ENCODE measurements around the gene TMSB4Y.

TMSB4Y gene

DNA sequence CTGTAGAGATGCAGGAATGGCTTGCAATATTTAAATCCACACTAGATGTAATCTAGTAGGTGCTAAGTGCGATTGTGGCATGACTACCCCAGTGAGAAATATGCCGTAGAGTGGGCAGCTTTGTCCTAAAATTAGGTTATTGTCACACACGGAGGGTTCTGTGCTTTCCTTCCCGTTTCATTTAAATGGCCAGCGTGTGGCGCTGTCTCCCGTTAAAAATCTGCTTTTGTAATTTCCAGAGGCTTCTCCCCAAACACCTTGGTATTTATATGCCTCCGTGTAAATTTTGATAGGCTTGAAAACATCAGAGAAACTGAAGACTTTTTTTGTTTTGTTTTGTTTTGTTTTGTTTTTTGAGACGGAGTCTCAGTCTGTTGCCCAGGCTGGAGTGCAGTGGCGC, 34.9 kb downstream of the TMSB4Y start:
- Histone ChIP-seq H3K27ac (ENCODE audit: extremely low read depth, low read depth, low read length) (no peak overlapping the region), H3K36me3 (ENCODE audit: control insufficient read depth in 2 of 2, insufficient read depth in 1 of 2, low read length in 2 of 2) (no peaks in the 10 kb centered on the region), H3K4me3 (ENCODE audit: low read depth, low read length) (no peak overlapping the region), H3K4me1 (ENCODE audit: control insufficient read depth, insufficient read depth, low read length) (no peaks in the 10 kb centered on the region), H3K9me3 (ENCODE audit: control insufficient read depth, insufficient read depth, low read depth, low read length) (no peaks in the 10 kb centered on the region)
- CTCF ChIA-PET: no interaction called here
- POLR2A ChIA-PET: no interaction called here
- TF ChIP-seq ZNF248 (tag by site-specific recombination; IDR thresholded peaks at IDR 0.05): no peak
- TF ChIP-seq FEZF1 (tag by site-specific recombination; IDR thresholded peaks at IDR 0.05): no peak
- TF ChIP-seq MZF1 (tag by site-specific recombination; IDR thresholded peaks at IDR 0.05; ENCODE audit: borderline replicate concordance): no peak
- TF ChIP-seq ZNF302 (tag by site-specific recombination; IDR thresholded peaks at IDR 0.05; ENCODE audit: low read depth): no peak
- no peak for TF ChIP-seq ZFP69B (tag by site-specific recombination; IDR thresholded peaks at IDR 0.05)
- TF ChIP-seq ZNF404 (tag by site-specific recombination; IDR thresholded peaks at IDR 0.05): no peak

DNA sequence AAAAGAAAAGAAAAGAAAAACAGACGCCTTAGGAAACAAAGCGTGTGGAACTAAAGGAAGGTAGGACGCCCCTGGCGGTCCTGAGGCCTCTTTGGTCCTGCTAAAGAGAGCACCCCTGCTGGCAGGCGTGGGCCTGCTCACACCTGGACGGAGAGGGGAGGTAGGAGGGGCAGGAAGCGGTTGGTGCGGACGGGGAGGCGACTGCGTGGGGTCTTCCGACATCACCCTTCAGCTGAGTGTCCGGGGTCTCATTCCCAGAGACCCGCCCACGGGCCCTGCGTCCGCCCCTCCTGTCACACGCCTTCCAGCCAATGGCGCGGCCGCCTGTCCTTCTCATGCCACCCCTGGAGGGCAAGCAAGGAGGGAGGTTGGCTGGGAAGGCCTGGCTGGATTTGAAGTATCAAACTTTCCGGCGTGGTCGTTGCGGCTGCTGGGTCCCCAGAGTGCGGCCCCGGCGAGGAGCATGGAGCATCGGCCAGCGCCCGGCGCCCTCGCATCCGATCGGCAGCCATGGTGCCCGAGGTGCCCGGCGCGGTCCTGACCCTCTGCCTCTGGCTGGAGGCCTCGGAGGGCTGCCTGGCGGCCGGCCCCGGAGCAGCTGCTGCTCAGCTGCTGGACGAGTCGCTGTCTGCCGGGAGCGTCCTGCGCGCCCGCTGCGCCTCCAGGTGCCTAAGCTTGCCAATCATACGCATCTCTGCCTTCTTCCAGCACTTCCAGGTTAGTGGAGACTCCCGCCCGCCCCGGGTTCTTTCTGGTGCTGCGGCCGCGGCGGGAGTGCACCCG, 47.8 kb downstream of the TMSB4Y start:
- ChIA-PET CTCF (no interaction called here), POLR2A (no interaction called here)
- Histone ChIP-seq H3K36me3 (ENCODE audit: control insufficient read depth in 2 of 2, insufficient read depth in 1 of 2, low read length in 2 of 2) (no peaks in the 10 kb centered on the region), H3K27ac (ENCODE audit: extremely low read depth, low read depth, low read length) (no peak overlapping the region), H3K4me3 (ENCODE audit: low read depth, low read length) (no peak overlapping the region), H3K9me3 (ENCODE audit: control insufficient read depth, insufficient read depth, low read depth, low read length) (no peaks in the 10 kb centered on the region), H3K4me1 (ENCODE audit: control insufficient read depth, insufficient read depth, low read length) (no peaks in the 10 kb centered on the region)
- TF ChIP-seq, protein P1, sequence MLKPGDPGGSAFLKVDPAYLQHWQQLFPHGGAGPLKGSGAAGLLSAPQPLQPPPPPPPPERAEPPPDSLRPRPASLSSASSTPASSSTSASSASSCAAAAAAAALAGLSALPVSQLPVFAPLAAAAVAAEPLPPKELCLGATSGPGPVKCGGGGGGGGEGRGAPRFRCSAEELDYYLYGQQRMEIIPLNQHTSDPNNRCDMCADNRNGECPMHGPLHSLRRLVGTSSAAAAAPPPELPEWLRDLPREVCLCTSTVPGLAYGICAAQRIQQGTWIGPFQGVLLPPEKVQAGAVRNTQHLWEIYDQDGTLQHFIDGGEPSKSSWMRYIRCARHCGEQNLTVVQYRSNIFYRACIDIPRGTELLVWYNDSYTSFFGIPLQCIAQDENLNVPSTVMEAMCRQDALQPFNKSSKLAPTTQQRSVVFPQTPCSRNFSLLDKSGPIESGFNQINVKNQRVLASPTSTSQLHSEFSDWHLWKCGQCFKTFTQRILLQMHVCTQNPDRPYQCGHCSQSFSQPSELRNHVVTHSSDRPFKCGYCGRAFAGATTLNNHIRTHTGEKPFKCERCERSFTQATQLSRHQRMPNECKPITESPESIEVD (tag by site-specific recombination; IDR thresholded peaks at IDR 0.05): no peak
- TF ChIP-seq ZNF549 (tag by site-specific recombination; IDR thresholded peaks at IDR 0.05) (no peak), ZNF596 (tag by site-specific recombination; IDR thresholded peaks at IDR 0.05) (no peak), ZNF157 (tag by site-specific recombination; IDR thresholded peaks at IDR 0.05) (no peak), ZBTB17 (tag by site-specific recombination; IDR thresholded peaks at IDR 0.05) (no peak), ZNF335 (tag by site-specific recombination; conservative IDR thresholded peaks at IDR 0.05) (no peak), ZNF670 (tag by site-specific recombination; IDR thresholded peaks at IDR 0.05; ENCODE audit: low read depth) (no peak), MEIS1 (CRISPR knock-in tag; IDR thresholded peaks at IDR 0.05; ENCODE audit: borderline replicate concordance) (no peak), ZNF529 (tag by site-specific recombination; IDR thresholded peaks at IDR 0.05; ENCODE audit: insufficient replicate concordance) (no peak), ZNF544 (tag by site-specific recombination; IDR thresholded peaks at IDR 0.05) (no peak), ZNF416 (tag by site-specific recombination; IDR thresholded peaks at IDR 0.05) (no peak), SCRT1 (tag by site-specific recombination; IDR thresholded peaks at IDR 0.05; ENCODE audit: borderline replicate concordance) (no peak), ZNF24 (tag by site-specific recombination; IDR thresholded peaks at IDR 0.05) (no peak), ZNF311 (tag by site-specific recombination; IDR thresholded peaks at IDR 0.05; ENCODE audit: borderline replicate concordance) (no peak), ZNF350 (tag by site-specific recombination; IDR thresholded peaks at IDR 0.05) (no peak)
- TF ChIP-seq, protein P2, sequence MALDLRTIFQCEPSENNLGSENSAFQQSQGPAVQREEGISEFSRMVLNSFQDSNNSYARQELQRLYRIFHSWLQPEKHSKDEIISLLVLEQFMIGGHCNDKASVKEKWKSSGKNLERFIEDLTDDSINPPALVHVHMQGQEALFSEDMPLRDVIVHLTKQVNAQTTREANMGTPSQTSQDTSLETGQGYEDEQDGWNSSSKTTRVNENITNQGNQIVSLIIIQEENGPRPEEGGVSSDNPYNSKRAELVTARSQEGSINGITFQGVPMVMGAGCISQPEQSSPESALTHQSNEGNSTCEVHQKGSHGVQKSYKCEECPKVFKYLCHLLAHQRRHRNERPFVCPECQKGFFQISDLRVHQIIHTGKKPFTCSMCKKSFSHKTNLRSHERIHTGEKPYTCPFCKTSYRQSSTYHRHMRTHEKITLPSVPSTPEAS (tag by site-specific recombination; IDR thresholded peaks at IDR 0.05): no peak
- TF ChIP-seq, protein P3, sequence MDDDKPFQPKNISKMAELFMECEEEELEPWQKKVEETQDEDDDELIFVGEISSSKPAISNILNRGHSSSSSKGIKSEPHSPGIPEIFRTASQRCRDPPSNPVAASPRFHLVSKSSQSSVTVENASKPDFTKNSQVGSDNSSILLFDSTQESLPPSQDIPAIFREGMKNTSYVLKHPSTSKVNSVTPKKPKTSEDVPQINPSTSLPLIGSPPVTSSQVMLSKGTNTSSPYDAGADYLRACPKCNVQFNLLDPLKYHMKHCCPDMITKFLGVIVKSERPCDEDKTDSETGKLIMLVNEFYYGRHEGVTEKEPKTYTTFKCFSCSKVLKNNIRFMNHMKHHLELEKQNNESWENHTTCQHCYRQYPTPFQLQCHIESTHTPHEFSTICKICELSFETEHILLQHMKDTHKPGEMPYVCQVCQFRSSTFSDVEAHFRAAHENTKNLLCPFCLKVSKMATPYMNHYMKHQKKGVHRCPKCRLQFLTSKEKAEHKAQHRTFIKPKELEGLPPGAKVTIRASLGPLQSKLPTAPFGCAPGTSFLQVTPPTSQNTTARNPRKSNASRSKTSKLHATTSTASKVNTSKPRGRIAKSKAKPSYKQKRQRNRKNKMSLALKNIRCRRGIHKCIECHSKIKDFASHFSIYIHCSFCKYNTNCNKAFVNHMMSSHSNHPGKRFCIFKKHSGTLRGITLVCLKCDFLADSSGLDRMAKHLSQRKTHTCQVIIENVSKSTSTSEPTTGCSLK (tag by site-specific recombination; IDR thresholded peaks at IDR 0.05): no peak
- TF ChIP-seq, protein P4, sequence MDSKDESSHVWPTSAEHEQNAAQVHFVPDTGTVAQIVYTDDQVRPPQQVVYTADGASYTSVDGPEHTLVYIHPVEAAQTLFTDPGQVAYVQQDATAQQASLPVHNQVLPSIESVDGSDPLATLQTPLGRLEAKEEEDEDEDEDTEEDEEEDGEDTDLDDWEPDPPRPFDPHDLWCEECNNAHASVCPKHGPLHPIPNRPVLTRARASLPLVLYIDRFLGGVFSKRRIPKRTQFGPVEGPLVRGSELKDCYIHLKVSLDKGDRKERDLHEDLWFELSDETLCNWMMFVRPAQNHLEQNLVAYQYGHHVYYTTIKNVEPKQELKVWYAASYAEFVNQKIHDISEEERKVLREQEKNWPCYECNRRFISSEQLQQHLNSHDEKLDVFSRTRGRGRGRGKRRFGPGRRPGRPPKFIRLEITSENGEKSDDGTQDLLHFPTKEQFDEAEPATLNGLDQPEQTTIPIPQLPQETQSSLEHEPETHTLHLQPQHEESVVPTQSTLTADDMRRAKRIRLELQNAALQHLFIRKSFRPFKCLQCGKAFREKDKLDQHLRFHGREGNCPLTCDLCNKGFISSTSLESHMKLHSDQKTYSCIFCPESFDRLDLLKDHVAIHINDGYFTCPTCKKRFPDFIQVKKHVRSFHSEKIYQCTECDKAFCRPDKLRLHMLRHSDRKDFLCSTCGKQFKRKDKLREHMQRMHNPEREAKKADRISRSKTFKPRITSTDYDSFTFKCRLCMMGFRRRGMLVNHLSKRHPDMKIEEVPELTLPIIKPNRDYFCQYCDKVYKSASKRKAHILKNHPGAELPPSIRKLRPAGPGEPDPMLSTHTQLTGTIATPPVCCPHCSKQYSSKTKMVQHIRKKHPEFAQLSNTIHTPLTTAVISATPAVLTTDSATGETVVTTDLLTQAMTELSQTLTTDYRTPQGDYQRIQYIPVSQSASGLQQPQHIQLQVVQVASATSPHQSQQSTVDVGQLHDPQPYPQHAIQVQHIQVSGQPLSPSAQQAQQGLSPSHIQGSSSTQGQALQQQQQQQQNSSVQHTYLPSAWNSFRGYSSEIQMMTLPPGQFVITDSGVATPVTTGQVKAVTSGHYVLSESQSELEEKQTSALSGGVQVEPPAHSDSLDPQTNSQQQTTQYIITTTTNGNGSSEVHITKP (tag by site-specific recombination; IDR thresholded peaks at IDR 0.05): no peak

Data from HEK293 (cell line).